ENCODE data around the gene ILKAP.

DNA sequence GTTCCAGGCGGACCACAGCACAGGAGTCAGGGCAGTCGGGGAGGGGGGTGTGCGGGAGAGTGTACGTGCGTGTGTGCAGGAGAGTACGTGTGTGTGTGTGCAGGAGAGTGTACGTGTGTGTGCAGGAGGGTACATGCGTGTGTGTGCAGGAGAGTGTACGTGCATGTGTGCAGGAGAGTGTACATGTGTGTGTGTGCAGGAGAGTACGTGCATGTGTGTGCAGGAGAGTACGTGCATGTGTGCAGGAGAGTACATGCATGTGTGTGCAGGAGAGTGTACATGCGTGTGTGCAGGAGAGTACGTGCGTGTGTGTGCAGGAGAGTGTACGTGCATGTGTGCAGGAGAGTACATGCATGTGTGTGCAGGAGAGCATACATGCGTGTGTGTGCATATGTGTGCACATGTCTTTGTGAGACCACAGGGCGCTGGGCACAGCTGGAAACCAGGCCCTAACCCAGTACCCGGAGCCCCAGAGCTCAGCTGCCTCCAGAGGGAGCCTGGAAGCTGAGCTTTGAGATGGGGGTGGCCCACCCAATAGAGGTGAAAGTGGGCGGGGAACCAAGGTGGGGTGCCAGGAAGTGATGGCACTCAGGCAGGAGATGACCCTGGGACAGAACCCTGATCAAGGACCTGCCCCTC lies 78.9 kb downstream of the ILKAP start:
- TF ChIP-seq, protein P1, sequence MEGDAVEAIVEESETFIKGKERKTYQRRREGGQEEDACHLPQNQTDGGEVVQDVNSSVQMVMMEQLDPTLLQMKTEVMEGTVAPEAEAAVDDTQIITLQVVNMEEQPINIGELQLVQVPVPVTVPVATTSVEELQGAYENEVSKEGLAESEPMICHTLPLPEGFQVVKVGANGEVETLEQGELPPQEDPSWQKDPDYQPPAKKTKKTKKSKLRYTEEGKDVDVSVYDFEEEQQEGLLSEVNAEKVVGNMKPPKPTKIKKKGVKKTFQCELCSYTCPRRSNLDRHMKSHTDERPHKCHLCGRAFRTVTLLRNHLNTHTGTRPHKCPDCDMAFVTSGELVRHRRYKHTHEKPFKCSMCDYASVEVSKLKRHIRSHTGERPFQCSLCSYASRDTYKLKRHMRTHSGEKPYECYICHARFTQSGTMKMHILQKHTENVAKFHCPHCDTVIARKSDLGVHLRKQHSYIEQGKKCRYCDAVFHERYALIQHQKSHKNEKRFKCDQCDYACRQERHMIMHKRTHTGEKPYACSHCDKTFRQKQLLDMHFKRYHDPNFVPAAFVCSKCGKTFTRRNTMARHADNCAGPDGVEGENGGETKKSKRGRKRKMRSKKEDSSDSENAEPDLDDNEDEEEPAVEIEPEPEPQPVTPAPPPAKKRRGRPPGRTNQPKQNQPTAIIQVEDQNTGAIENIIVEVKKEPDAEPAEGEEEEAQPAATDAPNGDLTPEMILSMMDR (IDR thresholded peaks at IDR 0.05): no peak
- no peak for TF ChIP-seq POLR2A (IDR thresholded peaks at IDR 0.05)
